SU-DHL-6 (cell line): ENCODE data around the gene CWC27.

ENCODE experiments used
- H2AFZ ChIP-seq: fragments of 200-600 bp; sonication (generic); 2 replicates; pipeline ENCODE4 v1.6.1; 2014; ENCODE audit warnings: low read depth, mild to moderate bottlenecking, moderate library complexity, mixed read lengths, antibody characterized with exemption, low read length; ENCODE audit not compliant: severe bottlenecking
- H3F3A ChIP-seq: fragments of 200-600 bp; shearing (Covaris generic); 2 replicates; pipeline ENCODE4 v1.6.0; 2016; ENCODE audit warnings: antibody characterized with exemption, mild to moderate bottlenecking; ENCODE audit not compliant: insufficient read depth
- H3K27ac ChIP-seq: fragments of 200-600 bp; sonication (generic); 2 replicates; pipeline ENCODE4 v1.5.1; 2016; ENCODE audit warnings: low read depth, mild to moderate bottlenecking, low read length, moderate library complexity, mixed read lengths
- H3K27me3 ChIP-seq: fragments of 200-600 bp; sonication (generic), shearing (Covaris generic); 2 replicates; pipeline ENCODE4 v1.6.0; 2014; ENCODE audit warnings: mild to moderate bottlenecking, low read length
- H3K36me3 ChIP-seq: fragments of 200-600 bp; sonication (generic); 2 replicates; pipeline ENCODE4 v1.6.1; 2014; ENCODE audit warnings: mild to moderate bottlenecking, low read length, mixed read lengths
- H3K4me2 ChIP-seq: fragments of 300-600, 200-600 bp; shearing (Covaris generic), sonication (generic); 2 replicates; pipeline ENCODE4 v1.6.0; 2014; ENCODE audit warnings: low read length, low read depth, mild to moderate bottlenecking; ENCODE audit not compliant: poor library complexity, severe bottlenecking
- H3K4me3 ChIP-seq: fragments of 200-600 bp; sonication (generic); 2 replicates; pipeline ENCODE4 v1.5.1; 2014; ENCODE audit warnings: antibody characterized with exemption, low read length, mild to moderate bottlenecking, mixed read lengths; ENCODE audit not compliant: insufficient read depth, poor library complexity, severe bottlenecking
- H3K79me2 ChIP-seq: fragments of 200-600 bp; sonication (generic); 2 replicates; pipeline ENCODE4 v1.6.1; 2014; ENCODE audit warnings: mild to moderate bottlenecking, low read length, moderate library complexity; ENCODE audit not compliant: insufficient read depth
- H3K9ac ChIP-seq: fragments of 200-600 bp; sonication (generic); 2 replicates; pipeline ENCODE4 v1.7.0; 2014; ENCODE audit warnings: mild to moderate bottlenecking, low read length
- H3K9me2 ChIP-seq: fragments of 200-600 bp; sonication (generic); replicated peaks from 2 replicates; pipeline ENCODE4 v1.6.1; 2014; ENCODE audit warnings: low read length; ENCODE audit not compliant: insufficient read depth
- H3K9me3 ChIP-seq: fragments of 200-600 bp; sonication (generic); 2 replicates; pipeline ENCODE4 v1.6.1; 2014; ENCODE audit warnings: low read length, mixed read lengths; ENCODE audit not compliant: insufficient read depth
- H4K20me1 ChIP-seq: fragments of 200-600 bp; sonication (generic); 2 replicates; pipeline ENCODE4 v1.6.1; 2014; ENCODE audit warnings: low read depth, mild to moderate bottlenecking, antibody characterized with exemption, low read length, moderate library complexity, mixed read lengths
- EZH2phosphoT487 ChIP-seq: fragments of 200-600 bp; sonication (generic), shearing (Covaris generic); conservative IDR thresholded peaks from 2 replicates; pipeline ENCODE4 v1.6.1; 2018; ENCODE audit warnings: mild to moderate bottlenecking, antibody characterized with exemption, low read length, moderate library complexity, mixed read lengths
- TF ChIP-seq, protein P1 (sequence below): fragments of 200-600 bp; sonication (generic); IDR thresholded peaks from one replicate; pipeline ENCODE4 v1.5.1; 2017; ENCODE audit warnings: antibody characterized with exemption, mild to moderate bottlenecking, low read length, moderate library complexity; ENCODE audit not compliant: insufficient read depth, poor library complexity, severe bottlenecking

CWC27 gene

GRCh38 chr5:65024681-65025080, 256.0 kb downstream of the CWC27 start:
- H3K79me2 ChIP-seq = no peaks in the 10 kb centered on the region

DNA sequence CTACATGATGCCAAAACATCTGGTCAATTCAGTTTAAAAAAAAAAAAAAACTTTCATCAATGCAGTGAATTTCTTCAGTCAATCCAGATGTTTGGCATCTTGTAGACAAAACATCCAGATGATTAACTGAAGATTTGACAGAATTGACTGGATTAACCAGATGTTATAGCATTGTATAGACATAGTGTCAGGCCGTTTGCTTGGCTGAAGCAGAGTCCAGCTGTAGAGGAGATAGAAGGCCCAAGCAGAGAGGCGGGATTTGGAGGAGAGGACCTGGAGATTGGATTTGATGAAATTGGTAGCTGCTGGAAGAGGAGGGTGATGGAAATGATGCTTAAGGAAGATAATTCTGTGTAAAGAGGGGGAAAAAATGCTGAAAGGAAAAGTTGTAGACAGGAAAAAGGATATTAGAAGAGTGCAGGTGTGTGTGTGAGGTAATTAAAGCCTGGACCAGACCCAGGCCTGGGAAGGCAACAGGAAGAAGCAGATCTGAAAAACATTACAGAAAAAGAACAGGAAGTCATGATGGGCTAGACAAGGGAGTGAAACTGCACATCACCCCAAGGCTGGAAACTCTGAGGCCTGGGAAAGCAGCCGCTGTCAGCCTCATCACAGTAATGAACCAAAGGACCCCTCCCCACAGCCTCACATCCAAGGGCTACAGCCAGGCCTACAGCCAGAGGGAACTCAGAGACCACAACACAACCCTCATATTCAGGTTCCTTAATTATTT, 258.3 kb downstream of the CWC27 start:
- Histone ChIP-seq H3K9ac (no peak overlapping the region), H3K4me2 (no peak overlapping the region), H4K20me1 (no peaks in the 10 kb centered on the region), H3K9me3 (no peaks in the 10 kb centered on the region), H3K79me2 (no peaks in the 10 kb centered on the region), H2AFZ (no peak overlapping the region), H3K36me3 (no peaks in the 10 kb centered on the region), H3F3A (no peaks in the 10 kb centered on the region), H3K27ac (no peak overlapping the region), H3K9me2 (no peaks in the 10 kb centered on the region), H3K27me3 (no peaks in the 10 kb centered on the region), H3K4me3 (no peak overlapping the region)
- no peak for TF ChIP-seq EZH2phosphoT487
- TF ChIP-seq, protein P1, sequence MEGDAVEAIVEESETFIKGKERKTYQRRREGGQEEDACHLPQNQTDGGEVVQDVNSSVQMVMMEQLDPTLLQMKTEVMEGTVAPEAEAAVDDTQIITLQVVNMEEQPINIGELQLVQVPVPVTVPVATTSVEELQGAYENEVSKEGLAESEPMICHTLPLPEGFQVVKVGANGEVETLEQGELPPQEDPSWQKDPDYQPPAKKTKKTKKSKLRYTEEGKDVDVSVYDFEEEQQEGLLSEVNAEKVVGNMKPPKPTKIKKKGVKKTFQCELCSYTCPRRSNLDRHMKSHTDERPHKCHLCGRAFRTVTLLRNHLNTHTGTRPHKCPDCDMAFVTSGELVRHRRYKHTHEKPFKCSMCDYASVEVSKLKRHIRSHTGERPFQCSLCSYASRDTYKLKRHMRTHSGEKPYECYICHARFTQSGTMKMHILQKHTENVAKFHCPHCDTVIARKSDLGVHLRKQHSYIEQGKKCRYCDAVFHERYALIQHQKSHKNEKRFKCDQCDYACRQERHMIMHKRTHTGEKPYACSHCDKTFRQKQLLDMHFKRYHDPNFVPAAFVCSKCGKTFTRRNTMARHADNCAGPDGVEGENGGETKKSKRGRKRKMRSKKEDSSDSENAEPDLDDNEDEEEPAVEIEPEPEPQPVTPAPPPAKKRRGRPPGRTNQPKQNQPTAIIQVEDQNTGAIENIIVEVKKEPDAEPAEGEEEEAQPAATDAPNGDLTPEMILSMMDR = no peak

More at GRCh38 chr5:65024681-65025080, 256.0 kb downstream of the CWC27 start:
- no peaks in the 10 kb centered on the region for H3F3A ChIP-seq
- H3K36me3 ChIP-seq = no peaks in the 10 kb centered on the region
- no peak overlapping the region for H2AFZ ChIP-seq
- no peak overlapping the region for H3K4me3 ChIP-seq
- TF ChIP-seq, protein P1 = no peak
- no peak for TF ChIP-seq EZH2phosphoT487
- no peaks in the 10 kb centered on the region for H4K20me1 ChIP-seq
- no peaks in the 10 kb centered on the region for H3K27me3 ChIP-seq
- H3K9me2 ChIP-seq = no peaks in the 10 kb centered on the region
- H3K9ac ChIP-seq = no peak overlapping the region
- H3K9me3 ChIP-seq = no peaks in the 10 kb centered on the region
- H3K27ac ChIP-seq = no peak overlapping the region
- H3K4me2 ChIP-seq = no peak overlapping the region

GRCh38 chr5:65029178-65029577, 260.4 kb downstream of the CWC27 start:
- TF ChIP-seq EZH2phosphoT487 = no peak
- TF ChIP-seq, protein P1 = no peak
- H3K9ac ChIP-seq = no peak overlapping the region

More at GRCh38 chr5:65029178-65029577, 260.4 kb downstream of the CWC27 start:
- no peaks in the 10 kb centered on the region for H3K36me3 ChIP-seq
- no peak overlapping the region for H3K27ac ChIP-seq
- H3K9me3 ChIP-seq = no peaks in the 10 kb centered on the region
- H3K4me3 ChIP-seq = no peak overlapping the region
- H3K9me2 ChIP-seq = no peaks in the 10 kb centered on the region
- H3K79me2 ChIP-seq = no peaks in the 10 kb centered on the region
- H4K20me1 ChIP-seq = no peaks in the 10 kb centered on the region
- H3F3A ChIP-seq = no peaks in the 10 kb centered on the region
- H2AFZ ChIP-seq = no peak overlapping the region
- H3K4me2 ChIP-seq = no peak overlapping the region
- no peaks in the 10 kb centered on the region for H3K27me3 ChIP-seq
